Subcutaneous preadipocyte (primary cell): ENCODE measurements around the gene NBPF19. TPM values are rescaled to one million over a fixed set of nuclear protein-coding genes. Genes with fewer than 3 reads are reported as not detected.

Source experiments
- total RNA-seq: library from RNA; depleted of rRNA; stranded (reverse); fragments of >200 nt; gene quantifications from 2 replicates; pipeline ENCODE4 v1.2.3, GENCODE V29; 2012

NBPF19 gene, protein sequence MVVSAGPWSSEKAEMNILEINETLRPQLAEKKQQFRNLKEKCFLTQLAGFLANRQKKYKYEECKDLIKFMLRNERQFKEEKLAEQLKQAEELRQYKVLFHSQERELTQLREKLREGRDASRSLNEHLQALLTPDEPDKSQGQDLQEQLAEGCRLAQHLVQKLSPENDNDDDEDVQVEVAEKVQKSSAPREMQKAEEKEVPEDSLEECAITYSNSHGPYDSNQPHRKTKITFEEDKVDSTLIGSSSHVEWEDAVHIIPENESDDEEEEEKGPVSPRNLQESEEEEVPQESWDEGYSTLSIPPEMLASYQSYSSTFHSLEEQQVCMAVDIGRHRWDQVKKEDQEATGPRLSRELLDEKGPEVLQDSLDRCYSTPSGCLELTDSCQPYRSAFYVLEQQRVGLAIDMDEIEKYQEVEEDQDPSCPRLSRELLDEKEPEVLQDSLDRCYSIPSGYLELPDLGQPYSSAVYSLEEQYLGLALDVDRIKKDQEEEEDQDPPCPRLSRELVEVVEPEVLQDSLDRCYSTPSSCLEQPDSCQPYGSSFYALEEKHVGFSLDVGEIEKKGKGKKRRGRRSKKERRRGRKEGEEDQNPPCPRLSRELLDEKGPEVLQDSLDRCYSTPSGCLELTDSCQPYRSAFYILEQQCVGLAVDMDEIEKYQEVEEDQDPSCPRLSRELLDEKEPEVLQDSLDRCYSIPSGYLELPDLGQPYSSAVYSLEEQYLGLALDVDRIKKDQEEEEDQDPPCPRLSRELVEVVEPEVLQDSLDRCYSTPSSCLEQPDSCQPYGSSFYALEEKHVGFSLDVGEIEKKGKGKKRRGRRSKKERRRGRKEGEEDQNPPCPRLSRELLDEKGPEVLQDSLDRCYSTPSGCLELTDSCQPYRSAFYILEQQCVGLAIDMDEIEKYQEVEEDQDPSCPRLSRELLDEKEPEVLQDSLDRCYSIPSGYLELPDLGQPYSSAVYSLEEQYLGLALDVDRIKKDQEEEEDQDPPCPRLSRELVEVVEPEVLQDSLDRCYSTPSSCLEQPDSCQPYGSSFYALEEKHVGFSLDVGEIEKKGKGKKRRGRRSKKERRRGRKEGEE (N-terminal part only)
- 15.8 and 20.1 TPM in 2 replicates for total RNA-seq

DNA sequence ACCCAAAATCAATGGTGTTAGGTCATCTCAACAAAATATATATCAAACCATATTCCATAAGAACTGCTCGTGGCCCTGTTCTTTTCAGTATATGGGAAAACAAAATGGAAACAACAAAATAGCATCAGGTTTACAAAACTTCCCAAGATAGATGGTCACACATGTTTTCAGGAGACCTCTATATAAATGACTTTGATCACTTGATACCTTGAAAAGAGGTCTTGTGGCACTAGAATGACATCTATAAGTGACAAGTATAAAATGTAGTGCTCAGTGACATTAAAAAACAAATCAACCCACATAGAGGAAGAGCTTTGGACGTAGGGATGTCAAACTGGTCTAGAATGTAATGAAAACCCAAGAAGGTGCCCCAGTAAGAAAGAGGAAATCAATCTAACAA lies at the start of gene NBPF19:
Gene NBPF19, plus strand, starts transcription at position 301 of the 400 bp plus-strand sequence. CDS start 888 bp downstream, outside the sequence.

Other genes starting within 250 kb of the NBPF19 start
- not detected in 2 replicates for gene PPIAL4C, start 108.8 kb downstream of the NBPF19 start, total RNA-seq